GM18867 (cell line): ENCODE results near the gene GUCA2A.

Experiments used
- ATAC-seq: cut with Tn5 transposase; IDR thresholded peaks from one replicate; pipeline ENCODE4 v1.9.1; 2021; ENCODE audit warnings: mild to moderate bottlenecking, moderate library complexity; ENCODE audit not compliant: unreplicated experiment

The GUCA2A gene

DNA sequence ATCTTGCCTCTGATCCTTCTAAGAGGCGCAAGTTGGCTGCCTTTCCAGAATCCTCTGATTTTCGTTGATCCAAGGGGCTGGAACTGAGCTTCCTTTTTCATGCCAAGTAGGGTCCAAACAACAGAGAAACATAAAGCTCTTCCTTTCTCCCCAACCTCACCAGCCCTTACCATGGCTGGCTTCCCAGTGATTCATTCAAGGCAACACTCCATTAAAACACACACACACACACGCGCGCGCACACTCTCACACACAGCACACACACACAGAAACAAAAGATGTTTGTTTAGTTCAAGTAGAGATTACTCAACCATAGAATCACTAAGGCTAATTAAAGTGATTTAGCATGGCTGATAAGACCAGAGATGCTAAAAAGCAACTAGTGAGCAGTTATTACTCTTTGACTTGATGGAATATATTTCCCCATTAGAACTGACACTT, 13.0 kb upstream of the GUCA2A start:
- no peak for ATAC-seq

DNA sequence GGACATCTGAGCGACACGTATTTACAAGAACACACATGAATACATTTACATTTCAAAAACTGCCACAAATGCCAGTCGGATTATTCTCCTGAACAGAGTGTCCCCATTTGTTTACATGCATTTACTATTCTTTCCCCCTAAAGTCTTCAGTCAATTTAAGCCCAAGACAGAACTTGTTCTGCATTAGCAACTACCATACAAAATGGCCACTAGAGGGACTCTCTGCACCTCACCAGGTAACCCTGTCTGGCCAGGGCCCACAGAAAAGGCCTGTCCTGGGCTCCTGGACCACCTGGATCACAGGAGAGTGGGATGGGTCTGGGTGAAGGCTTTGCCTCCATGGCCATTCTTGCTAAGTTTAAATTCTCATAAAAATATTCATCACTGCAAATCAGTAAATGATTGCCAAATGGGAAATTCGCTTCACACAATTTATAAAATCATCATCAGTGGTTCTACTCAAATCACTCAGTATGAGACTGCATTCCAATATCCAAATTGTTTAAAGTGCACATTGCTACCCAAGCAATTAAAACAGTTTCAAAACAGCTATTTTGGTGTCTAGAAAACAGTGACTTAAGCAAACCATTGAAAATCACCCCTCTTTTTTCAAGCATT, 12.5 kb upstream of the GUCA2A start:
- ATAC-seq = no peak

DNA sequence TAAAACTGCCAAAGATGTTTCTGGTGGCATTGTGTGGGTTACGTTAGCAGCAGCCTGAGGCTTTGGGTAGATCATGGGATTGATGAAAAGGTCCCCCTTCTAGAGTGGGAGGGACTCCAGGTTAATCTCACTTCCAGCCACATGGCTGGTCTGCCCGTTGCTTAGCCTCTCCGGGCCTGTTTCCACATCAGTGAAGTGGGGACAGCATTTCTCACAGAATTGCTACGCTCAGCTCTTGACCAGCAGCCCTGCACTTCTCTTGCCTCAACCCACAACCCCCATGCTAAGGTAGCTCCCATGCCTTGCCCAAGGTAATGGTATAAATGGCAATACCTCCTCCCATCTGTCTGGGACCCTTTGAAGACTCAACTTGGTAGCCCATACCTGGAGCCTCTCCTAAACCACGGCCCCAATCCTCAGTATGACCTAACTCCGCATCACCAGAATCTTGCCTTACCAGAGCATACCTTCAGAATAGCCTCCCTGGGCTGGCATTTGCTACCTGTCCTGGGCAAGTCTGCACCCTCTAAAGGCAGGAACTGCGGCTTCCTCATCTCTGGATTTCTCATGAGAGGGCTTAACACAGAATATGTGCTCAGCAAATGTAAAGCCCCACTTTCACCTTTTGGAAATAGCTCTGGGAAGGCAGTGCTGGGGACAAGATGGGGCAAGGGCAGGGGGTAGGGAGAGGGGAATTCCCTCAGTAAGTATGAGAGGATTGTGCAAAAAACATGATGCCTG, 10.9 kb upstream of the GUCA2A start:
- ATAC-seq = no peak

DNA sequence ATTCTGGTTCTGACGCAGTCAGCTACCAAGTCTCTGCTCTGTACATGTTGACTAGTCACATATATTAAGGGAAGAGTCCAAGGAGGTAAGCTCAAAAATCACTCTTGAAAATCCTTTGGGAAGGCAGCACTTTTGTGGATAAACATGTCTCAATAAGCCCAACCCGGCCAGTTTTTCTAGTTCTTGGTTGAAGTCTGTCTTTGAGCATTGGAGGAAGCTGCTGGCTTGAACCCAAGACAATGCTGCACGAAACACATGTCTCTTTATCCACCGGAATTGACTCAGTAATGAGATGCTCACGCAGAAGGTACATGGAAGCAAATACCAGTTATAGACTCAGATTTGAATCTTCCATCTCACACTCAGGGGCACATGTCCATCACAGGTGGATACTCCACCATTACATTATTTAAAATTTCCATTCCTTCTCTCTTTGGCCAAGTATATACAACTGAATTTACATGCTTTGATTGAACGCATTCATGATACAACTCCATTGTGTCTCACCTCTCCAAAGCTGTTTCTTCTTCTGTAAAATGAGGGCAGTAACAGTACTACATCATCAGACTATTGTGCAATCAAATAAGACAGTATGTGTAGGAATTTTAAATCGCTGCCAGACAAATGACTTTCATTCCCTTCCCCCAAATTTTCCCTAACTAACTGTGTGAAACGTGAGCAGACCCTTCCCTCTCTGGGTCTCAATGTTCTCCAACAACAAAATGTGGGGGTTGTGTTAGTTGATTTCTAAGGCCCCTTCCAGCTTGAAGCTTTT, 9.6 kb upstream of the GUCA2A start:
- ATAC-seq = no peak

DNA sequence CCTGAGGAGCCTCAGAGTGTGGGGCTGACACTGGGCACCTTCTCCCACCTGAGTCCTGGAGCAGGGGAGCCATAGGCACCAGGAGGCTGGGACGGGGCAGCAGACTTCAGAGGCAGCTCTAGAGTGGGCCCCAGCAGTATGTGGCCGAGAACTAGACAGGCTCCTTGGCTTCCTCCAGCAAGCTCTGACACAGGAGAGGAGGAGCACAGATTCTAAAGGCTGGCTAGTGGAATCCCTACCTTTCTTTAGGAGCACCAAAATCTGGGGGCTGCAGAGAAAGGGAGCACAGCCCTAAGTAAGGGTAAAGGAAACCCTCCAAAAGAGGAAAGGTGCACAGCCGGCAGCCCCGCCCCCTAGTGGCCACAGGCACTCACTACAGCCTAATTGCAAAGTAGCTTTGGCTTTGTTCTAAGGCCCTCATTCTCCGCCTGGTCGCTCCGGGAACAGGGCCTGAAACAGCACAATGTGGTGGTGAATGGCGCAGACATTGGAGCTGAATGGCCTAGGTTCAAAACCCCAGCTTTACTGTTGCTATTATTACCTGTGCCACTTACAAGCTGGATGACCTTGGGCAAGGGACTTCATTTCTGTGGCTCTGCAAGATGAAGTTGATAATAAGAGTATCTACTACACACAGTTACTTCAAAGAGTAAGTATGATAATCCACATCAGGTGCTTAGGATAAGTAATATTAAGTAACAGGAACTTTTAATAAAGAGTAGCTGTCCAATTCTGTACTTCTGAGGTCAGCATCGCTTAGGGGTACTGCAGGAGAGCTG, 8.8 kb upstream of the GUCA2A start:
- no peak for ATAC-seq

DNA sequence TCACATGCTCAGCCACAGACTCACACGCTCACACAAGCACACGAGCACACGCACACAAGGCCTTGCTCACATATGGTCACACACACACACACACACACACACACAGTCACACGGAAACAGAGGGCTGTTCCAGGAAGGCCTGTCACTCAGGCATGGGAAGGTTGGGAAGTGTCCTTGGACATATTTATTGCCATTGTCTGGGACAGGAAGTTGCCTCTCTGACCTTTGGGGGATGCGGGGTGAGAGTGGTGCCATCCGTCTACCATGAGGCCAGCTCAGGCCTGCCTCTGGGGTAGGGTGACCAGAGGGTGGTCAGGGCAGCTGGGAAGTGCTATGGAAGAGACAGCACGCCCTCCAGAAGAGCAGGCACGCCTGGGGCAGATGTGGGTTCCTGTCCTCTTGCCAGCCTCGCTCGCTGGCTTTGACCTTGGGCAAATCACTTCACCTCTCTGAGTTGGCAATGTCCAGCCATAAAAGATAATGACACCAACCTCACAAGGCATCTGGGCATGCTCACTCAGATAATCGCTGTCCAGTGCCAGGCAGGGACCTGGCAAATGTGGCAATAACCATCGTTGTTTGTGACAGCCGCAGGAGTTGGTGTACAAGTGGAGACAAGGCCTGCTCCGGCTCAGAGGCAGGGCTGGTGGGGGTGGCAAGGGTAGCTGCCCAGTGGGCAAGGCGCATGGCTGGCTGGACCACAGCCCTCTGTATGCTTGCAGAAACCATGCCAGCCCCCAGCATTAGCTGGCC, 8.0 kb upstream of the GUCA2A start:
- ATAC-seq = no peak

DNA sequence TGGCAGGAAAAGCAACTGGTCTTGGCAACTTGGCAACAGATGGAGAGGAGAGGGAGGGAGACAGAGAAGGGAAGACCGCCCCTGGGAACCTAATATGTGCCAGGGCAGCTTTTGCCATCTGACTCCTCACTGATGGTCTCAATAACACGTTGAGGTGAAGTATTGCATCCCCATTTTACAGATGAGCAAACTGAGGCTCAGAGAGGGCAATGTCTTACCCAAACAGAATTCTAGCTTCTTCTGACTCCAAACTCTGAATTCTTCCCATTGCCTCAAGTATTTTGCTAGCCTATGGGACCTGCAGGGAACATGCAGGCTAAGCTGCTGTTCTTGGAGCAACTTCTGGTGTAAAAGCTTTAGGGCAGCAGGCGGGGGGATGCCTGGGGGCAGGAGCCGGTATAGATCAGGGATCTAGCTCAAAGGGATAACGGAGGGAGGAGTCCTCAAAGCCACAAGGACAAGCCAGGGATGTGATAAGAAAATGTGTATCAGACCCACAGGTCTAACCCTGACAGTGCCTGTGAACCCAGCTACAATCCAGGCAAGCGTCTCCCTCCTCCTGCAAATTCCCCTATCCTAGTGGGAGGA, 7.2 kb upstream of the GUCA2A start:
- ATAC-seq = no peak

DNA sequence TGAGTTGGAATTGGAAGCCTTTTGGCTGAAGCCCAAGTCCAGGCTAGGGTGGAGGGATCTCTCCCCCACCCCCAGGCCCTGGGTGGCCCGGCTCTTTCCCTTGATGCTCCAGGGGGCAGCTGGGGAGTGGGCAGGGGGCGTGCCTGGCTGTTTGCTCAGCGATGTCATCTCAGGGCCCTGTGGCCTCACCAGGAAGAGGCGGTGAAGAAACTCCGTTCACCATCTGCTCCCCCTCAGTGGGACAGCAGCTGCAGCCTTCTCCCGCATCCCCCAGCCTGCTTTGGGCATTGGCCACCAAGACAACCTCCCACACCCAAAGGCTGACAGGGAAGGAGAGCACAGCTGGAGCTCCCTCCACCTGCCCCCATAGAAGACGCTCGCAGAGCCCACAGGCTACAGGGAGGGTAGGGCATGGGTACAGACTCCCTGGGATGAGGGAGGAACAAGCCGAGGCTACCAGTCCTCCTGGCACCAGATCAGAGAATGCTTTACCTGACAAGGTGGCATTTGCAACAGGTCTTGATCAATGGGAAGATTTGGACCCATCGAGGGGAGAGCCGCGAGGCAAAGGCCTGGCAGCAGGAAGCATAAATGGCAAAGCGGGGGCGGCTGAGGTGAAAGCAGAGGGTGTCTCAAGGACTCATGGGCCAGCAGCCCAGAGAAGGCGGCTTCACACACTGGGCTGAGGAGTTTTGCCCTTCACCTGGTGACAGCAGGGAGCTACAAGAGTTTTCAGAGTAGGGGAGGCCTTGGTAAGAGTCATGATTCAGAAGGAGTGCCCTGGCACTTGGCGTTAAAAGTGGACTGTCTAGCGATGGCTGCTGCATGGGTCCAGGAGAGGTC, 6.5 kb upstream of the GUCA2A start:
- ATAC-seq = no peak

DNA sequence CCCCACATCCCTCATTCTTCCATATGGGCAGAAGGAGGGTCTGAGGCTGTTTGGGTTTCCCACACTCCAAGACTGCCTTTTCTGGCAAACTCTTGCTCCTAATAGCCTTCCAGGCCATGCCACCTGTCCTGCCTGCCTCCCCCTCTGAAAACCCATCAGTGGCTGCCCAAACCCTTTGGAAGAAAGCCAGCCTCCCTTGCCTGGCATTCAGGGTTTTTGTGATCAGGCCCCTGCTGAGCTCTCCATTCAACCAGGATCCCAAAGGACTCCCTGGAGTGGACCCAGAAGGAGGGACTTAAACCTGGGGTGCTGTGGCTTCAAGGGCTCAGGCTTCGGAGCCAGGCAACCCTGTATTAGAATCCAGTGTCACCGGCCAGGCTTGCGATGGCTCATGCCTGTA, 4.2 kb upstream of the GUCA2A start:
- ATAC-seq = no peak

DNA sequence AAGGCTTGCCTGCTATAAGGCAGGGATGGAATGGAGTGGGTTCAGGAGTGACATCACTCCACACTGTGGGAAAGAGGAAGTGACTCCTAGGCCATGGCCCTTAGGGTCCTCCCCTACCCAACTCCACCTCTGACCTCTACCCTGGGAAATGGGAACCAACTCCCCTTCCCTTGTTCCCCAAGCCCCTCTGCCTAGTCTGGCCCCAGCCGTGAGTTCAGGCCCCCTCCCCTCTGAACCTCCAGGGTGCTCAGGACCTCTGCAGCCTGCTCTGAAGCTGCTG, 3.8 kb upstream of the GUCA2A start:
- no peak for ATAC-seq

DNA sequence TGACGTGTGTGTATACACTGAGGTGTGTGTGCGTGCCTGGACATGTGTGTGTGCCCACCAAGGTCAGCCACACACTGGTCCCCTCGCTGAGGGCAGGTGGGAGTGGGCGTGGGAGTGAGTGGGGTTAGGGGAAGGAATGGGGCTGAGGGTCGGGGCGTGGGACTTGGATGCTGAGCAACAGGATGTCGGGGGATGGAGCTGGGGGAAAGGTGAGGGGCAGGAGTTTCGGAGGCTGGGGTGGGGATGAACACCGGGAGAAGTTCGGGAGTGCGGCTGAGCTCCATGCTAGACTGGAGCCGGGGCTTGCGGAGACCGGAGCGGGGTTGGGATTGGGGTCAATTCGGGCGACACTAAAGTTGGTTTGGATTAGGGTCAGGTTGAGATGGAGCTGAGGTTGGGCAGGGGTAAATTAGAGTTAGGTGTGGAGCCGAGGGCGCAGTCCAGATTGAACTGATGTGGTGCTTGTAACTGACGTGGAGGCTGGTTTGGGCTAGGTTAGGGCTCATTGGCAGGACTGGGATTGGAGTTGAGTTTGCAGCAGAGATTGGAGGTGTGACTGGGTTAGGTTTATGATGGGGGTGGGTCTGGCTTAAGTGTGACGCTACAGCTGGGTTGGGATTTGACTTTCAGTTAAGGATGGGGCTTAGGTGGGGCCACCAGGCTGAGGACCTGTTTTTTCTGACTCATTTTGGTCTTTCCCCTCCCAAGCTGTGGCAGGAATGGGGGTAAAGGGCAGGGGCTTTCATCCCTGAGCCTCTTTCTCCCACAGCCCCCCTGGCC, 3.3 kb upstream of the GUCA2A start:
- ATAC-seq = no peak

DNA sequence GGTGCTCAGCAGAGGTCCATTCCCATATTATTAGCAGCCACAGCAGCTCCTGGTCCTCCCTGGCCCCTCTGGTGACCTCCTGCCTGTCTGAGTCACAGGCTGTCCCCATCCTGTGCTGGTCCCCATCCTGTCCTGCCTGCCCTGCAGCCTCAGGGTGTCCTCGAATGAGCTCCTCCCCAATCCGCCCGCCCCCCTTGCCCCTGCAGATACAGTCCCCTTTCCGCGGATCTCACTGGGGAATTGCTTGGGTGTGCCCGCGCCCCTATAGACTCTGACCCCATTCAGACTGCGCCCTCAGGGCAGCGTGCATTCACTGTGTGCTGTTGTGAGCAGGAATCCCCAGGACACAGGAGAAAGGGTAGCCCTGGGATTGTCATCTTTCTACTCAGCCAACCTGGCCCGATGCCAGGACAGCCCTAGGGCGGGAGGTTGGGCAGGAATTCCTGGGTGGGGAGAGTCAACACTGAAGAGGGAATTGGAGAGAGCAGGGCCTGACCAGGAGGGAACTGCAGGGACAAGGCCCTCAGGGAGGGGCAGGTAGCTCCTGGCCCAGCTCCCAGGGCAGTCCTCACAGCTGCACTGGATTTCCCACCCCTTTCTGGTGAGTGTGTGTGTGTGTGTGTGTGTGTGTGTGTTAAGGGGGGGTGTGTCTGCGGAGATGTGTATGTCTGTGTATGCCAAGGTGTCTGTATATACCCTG, 1.1 kb upstream of the GUCA2A start:
- ATAC-seq = no peak

DNA sequence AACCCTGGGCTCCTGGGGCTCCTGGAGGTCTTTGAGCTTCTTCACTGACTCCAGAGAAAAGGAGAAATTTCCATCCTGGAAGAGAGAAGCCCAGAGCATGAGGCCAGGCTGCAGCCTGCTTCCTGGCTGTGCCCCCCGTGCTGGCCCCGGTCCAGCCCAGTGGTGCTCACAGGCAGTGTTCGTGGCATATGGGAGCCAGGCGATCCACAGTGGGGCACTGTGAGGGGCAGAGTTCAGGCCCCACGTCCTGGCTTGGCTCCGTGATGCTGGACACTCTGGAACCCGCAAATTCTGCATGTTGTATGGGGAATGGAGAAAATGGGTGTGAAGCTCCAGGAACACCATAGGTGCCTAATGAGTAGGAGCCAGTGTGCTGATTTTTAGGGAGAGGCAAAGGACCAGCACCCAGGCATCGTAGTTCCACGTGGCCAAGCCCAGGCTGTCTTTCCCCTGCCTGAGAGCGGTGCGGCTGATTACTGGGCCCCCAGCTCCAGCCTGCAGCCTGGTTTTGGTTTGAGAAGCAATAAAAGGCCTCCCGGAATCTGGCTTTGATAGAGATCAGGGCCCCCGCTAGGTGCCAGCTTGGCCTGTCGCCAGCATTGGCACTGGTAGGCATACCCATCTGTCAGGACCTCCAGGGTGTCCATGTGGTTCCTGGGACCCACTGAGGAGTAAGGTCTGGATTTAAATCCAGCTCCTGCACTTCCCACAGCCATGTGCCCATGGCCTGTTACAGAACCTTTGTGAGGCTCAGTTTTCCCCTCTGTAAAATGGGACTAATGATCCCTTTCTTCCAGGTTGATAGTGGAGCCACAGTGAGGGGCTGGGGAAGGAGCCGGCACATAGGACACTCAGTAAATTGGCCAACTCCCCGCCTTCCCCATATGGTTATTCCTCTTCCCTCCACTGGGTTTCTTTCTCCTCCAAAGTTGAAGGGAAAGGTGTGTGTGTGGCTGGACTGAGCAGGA, 725 bp downstream of the GUCA2A start:
- ATAC-seq = no peak

DNA sequence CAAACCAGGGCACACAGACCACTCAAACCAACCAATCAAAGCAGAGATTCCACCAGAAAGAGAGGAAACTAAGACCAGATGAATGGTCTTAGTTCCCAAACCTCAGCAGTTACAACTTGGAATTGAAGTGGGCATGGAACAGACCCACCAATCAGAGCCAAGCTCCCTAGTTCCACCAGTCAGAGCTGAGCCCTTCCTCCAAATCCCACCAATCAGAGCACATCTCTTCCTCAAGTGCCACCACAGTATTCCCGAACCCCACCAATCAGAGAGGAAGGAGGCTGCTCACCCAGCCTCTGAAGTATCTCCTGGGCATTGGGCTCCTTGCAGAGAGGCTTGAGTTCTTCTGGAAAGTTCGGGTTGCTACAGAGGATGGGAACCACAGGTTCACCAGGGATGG, 1.4 kb downstream of the GUCA2A start:
- no peak for ATAC-seq

DNA sequence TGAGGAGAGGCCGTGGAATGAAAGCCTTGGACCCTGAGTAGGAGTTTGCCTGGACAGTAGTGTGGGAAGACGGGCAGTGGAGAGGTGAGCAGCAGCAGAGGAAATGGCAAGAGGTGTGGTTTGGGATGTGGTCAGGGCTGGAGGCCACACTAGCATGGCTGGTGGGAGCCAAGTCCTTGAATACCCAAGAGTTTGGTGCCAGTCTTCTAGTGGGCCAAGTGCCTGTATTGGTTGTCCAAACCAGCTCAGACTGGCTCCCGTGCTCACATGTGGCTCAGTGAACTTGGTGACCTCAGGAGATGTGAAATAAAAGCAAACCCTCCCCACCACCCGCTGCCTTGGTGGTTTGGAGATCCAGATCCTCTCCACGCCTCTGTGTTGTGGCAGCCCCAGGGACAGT, 2.4 kb downstream of the GUCA2A start:
- ATAC-seq = no peak

DNA sequence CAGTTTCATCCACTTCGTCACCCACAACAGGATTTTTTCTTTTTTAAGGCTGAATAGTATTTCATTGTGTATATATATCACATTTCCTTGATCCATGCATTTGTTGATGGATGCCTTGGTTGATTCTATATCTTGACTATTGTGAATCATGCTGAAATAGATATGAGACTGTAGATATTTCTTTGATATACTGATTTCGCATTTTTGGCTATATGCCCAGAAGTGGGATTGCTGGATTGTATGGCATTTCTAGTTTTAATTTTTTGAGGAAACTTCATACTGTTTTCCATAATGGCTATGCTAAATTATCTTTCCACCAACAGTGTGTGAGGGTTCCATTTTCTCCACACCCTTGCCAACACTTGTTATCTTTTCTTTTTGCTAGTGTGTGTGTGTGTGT, 6.4 kb downstream of the GUCA2A start:
- ATAC-seq = no peak

DNA sequence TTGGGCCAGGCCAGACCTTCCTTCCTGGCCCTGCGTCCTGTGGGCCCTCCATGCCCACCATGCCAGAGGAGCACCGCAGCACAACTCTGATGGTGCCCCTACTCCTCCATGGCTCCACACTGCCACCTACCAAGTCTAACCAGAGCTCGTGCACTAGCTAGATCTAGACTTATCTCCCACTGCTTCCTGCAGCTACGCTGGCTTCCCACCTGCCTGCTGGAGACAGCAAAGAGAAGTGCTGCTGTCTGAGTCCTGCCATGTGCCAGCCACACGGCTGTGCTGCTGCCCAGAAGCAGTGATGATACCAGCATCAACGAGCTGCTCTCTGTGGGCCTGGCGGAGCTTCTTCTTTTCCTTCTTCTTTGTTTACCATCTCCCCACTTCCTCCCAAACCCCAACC, 6.9 kb downstream of the GUCA2A start:
- no peak for ATAC-seq
